Stimulated activated CD4-positive, alpha-beta T cell treated with anti-CD3 and anti-CD28 coated beads, Interleukin-1b, Interleukin-23, amount 100 ng/mL, for 1 hour (primary cell): ENCODE data around the gene PRLR.
"Not testable (repeated sequence)": the region's sequence is repeated elsewhere in the genome, so short reads cannot be mapped to it uniquely, and the experiment has no call there.

ENCODE experiments used
- DNase-seq, 2 donors: peaks; one replicate each; pipeline ENCODE4 v3.0.0-alpha.2; 2020; ENCODE audit warnings: low read depth in 2 of 2

The PRLR gene

DNA sequence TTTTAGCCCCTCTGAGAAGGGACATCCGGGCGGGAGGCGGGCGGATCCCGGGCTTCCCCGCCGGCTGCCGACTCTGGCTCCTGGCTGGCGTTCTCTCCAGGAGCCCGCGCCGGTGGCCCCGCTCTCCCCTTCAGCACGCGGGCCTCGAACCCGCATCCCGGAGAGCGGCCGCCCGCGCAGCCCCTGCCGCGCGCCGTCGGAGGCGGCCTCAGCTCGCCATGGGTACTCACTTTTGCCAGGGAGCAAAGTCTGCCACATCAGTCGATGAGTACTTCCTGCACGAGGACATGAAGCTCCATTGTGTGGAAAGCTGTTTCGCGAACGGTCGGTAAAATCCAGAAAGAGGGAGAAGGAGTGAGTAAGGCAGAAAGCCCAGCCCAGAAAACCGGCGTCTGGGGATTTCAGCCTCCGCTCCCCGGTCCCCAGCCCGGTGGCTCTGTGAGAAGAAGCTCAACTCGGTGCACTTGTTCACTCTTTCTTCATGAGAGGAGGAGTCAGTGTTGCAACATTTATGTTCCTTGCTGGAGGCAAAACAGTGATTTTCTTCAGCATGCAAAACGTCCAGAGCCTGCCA is at the start of gene PRLR:
Gene PRLR (minus strand): TSS at position 450 of the 574 bp plus-strand sequence. CDS start 140,867 bp downstream, outside the sequence.
- DNase-seq, result no peak

GRCh38 chr5:35274839-35275509 is 44.7 kb upstream of the PRLR start:
- DNase-seq, result no peak

DNA sequence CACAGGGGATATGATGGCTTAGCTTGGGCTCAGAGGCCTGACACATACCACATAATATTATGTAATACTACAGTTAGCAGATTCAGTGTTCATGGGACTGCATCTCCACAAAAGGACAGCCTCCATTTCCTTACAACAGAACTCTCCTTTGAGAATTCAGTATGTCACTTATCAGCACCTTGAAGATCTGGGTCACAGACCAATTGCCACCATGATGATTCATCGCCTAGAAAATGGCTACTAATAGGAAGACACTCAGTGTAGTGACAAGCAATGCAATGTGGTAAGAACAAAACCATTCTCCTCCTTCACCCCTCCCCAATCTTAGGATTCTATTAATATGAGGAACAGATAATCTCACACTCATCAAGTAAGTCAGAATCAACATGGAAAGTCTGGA is 38.7 kb upstream of the PRLR start:
- DNase-seq, result no peak

GRCh38 chr5:35266276-35266675 is 36.0 kb upstream of the PRLR start:
- DNase-seq, result no peak

GRCh38 chr5:35264509-35264908 is 34.2 kb upstream of the PRLR start:
- DNase-seq, result no peak

DNA sequence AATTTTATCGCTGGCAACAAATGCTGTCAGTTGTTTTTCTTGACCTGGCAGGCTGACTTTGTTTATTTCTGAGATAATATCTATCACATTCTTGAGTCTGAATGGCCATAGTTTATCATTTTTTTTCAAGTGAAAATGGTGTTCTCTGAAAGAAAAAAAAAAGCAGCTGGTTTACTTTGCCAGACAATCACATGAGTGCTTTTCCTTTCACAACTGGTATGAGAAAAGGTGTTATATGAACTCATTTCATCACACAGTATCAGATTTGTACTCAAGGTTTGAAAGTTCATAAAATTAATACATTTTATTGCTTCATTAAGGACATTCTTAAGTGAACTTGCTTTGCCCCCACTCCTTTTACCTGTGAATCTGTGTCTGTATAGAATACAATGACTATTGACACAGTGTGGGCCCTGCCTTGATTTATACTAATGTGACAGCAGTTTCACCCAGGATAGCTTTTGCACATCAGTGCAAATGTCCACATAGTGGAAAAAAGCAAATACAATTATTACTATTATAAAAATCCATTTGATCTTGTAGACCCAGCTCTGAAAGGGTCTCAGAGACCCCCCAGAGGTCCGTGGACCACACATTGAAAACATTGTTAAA is 33.1 kb upstream of the PRLR start:
- DNase-seq, result no peak

DNA sequence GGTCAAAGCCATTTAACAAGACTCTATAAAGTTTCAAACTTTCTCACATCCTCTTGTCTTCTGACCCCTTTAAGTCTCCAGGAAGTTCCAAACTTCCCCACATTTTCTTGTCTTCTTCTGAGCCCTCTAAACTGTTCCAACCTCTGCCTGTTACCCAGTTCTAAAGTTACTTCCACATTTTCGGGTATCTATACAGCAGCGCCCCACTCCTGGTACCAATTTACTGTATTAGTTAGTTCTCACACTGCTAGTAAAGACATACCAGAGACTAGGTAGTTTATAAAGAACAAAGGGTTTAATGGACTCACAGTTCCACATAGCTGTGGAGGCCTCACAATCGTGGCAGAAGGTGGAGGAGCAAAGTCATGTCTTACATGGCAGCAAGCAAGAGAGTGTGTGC is 23.3 kb upstream of the PRLR start:
- DNase-seq, result no peak

DNA sequence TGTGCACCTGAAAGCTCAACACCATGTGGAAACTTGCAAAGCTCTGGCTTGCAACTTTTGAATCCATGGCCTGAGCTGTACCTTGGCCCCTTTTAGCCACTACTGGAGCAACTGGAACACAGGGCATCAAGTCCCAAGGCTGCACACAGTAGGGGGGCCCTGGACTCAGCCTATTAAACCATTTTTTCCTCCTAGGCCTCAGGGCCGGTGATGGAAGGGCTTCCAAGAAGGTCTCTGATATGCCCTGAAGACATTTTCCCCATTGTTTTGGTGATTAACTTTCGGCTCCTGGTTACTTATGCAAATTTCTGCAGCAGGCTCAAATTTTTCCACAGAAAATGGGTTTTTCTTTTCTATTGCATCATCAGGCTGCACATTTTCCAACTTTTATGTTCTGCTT is 22.7 kb upstream of the PRLR start:
- DNase-seq, result no peak

GRCh38 chr5:35248843-35249780 is 18.8 kb upstream of the PRLR start:
- DNase-seq, result no peak

GRCh38 chr5:35247648-35248034 is 17.4 kb upstream of the PRLR start:
- DNase-seq, result no peak

GRCh38 chr5:35246900-35247647 is 16.8 kb upstream of the PRLR start:
- no peak for DNase-seq

- DNase-seq, result no peak
These were observed 16.1 kb upstream of the PRLR start for GRCh38 chr5:35246411-35246810.

DNA sequence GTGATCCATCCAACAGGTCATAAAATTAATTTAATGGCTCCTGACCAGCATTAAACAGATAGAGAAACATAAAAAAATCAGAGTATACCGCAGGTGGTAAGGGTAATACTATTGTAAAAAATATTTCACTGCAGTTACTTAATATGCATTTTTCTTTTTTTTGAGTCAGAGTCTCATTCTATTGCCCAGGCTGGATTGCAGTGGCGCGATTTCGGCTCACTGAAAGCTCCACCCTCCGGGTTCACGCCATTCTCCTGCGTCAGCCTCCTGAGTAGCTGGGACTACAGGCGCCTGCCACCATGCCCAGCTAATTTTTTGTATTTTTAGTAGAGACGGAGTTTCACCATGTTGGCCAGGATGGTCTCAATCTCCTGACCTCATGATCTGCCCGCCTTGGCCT is 15.1 kb upstream of the PRLR start:
- not testable (repeated sequence) for DNase-seq

GRCh38 chr5:35244171-35244570 is 13.9 kb upstream of the PRLR start:
- DNase-seq, result no peak

GRCh38 chr5:35242702-35243258 is 12.5 kb upstream of the PRLR start:
- DNase-seq, result no peak

DNA sequence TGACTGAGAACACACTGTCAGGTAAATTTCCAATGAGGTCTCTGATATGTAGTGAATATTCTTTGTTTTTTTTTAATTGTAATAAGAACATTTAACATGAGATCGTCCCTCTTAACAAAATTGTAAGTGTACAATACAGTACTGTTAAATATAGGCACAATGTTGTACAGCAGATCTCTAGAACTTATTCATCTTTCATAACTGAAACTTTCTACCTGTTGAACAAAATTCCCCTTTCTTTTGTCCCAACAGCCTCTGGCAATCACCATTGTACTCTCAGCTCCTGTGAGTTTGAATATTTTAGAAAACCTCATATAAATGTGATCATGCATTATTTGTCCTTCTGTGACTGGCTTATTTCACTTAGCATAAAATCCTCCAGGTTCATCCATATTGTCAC is 10.6 kb upstream of the PRLR start:
- DNase-seq, result no peak

GRCh38 chr5:35239911-35240610 is 9.8 kb upstream of the PRLR start:
- DNase-seq, result no peak

DNA sequence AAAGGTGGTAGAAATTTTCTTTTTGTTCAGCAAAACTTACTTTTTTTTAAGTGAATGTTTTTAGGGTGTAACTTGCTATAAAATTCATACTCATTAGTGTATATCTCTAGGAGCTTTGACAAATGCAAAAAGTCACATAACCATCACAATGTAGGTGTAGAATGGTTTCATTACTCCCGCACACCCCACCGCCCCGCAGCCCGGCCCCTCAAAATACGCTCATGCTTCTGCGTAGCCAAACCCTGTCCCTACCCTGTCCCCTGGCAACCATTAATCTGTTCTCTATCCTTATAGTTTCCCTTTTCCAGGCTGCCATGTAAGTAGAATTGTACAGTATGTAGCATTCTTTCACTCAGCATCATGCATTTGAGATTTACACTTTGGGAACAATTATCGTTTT is 9.2 kb upstream of the PRLR start:
- no peak for DNase-seq

- DNase-seq, result no peak
These were observed 7.5 kb upstream of the PRLR start for GRCh38 chr5:35237580-35238376.

- no peak for DNase-seq
These were observed 6.5 kb upstream of the PRLR start for GRCh38 chr5:35236770-35237169.
